GM23338 (cell line): ENCODE results near the gene SPSB4. TPM values are rescaled to one million over a fixed set of nuclear protein-coding genes. Genes with fewer than 3 reads are reported as not detected.

ENCODE experiments used
- ATAC-seq: fragments of 200-7000 bp; cut with Tn5 transposase; 3 replicates; pipeline ENCODE4 v1.9.1; 2020
- DNase-seq: peaks from one replicate; pipeline ENCODE4 v3.0.0-alpha.2; 2015; ENCODE audit warnings: low spot score
- H2AFZ ChIP-seq: fragments of 200-600 bp; sonication (generic); 2 replicates; pipeline ENCODE4 v1.8.0; 2016; ENCODE audit warnings: antibody characterized with exemption, mild to moderate bottlenecking, moderate library complexity
- H3F3A ChIP-seq: fragments of 200-600 bp; sonication (generic); replicated peaks from 2 replicates; pipeline ENCODE4 v1.8.0; 2017; ENCODE audit warnings: antibody characterized with exemption, mixed run types, low read depth
- H3K27ac ChIP-seq: fragments of 200-600 bp; sonication (generic); 2 replicates; pipeline ENCODE4 v1.6.1; 2016; ENCODE audit warnings: low read depth
- H3K27me3 ChIP-seq: fragments of 200-600 bp; sonication (generic); 2 replicates; pipeline ENCODE4 v1.8.0; 2016; ENCODE audit warnings: mild to moderate bottlenecking, mixed run types, moderate library complexity; ENCODE audit not compliant: insufficient read depth
- H3K36me3 ChIP-seq: fragments of 200-600 bp; sonication (generic); 2 replicates; pipeline ENCODE4 v1.8.0; 2016; ENCODE audit warnings: mild to moderate bottlenecking; ENCODE audit not compliant: insufficient read depth
- H3K4me1 ChIP-seq: fragments of 200-600 bp; sonication (generic); 2 replicates; pipeline ENCODE4 v1.8.0; 2016; ENCODE audit warnings: mild to moderate bottlenecking, moderate library complexity; ENCODE audit not compliant: insufficient read depth
- H3K4me2 ChIP-seq: fragments of 200-600 bp; sonication (generic); 2 replicates; pipeline ENCODE4 v1.7.1; 2017; ENCODE audit warnings: mixed run types
- H3K4me3 ChIP-seq: fragments of 200-600 bp; sonication (generic); 2 replicates; pipeline ENCODE4 v1.6.1; 2016; ENCODE audit warnings: mixed run types
- H3K79me2 ChIP-seq: fragments of 200-600 bp; sonication (generic); replicated peaks from 2 replicates; pipeline ENCODE4 v1.8.0; 2017; ENCODE audit warnings: mild to moderate bottlenecking; ENCODE audit not compliant: insufficient read depth
- H3K9me2 ChIP-seq: fragments of 200-600 bp; sonication (generic); 2 replicates; pipeline ENCODE4 v1.8.0; 2017; ENCODE audit not compliant: insufficient read depth
- H4K20me1 ChIP-seq: fragments of 200-600 bp; sonication (generic); replicated peaks from 2 replicates; pipeline ENCODE4 v1.8.0; 2017; ENCODE audit warnings: mild to moderate bottlenecking; ENCODE audit not compliant: insufficient read depth
- H3K27ac Mint-ChIP-seq: 2 replicates; pipeline ENCODE4 v1.8.0; 2020; ENCODE audit warnings: inconsistent platforms, mild to moderate bottlenecking, moderate library complexity, mixed read lengths
- H3K27me3 Mint-ChIP-seq: 3 replicates; pipeline ENCODE4 v1.8.0; 2022; ENCODE audit warnings: low read depth, mild to moderate bottlenecking, moderate library complexity, mixed read lengths, inconsistent platforms; ENCODE audit not compliant: insufficient read depth, poor library complexity
- H3K36me3 Mint-ChIP-seq: 3 replicates; pipeline ENCODE4 v1.8.0; 2021; ENCODE audit warnings: low read depth, mild to moderate bottlenecking, inconsistent platforms, moderate library complexity, mixed read lengths
- H3K4me1 Mint-ChIP-seq: 3 replicates; pipeline ENCODE4 v1.8.0; 2020; ENCODE audit warnings: mild to moderate bottlenecking, inconsistent platforms, mixed read lengths
- H3K4me3 Mint-ChIP-seq: 3 replicates; pipeline ENCODE4 v1.8.0; 2021; ENCODE audit warnings: moderate library complexity, mild to moderate bottlenecking, inconsistent platforms, mixed read lengths
- H3K9me3 Mint-ChIP-seq: 3 replicates; pipeline ENCODE4 v1.8.0; 2020; ENCODE audit warnings: moderate library complexity, mild to moderate bottlenecking, inconsistent platforms, mixed read lengths
- CREB1 ChIP-seq: fragments of 250-450 bp; sonication (Bioruptor Pico); IDR thresholded peaks from 2 replicates; pipeline ENCODE4 v1.5.0; 2020; ENCODE audit warnings: low read depth, mild to moderate bottlenecking, moderate library complexity
- CTCF ChIP-seq, 2 experiments: fragments of 200-600 bp in 1 of 2; sonication (generic) in 1 of 2; conservative IDR thresholded peaks; 2 replicates each; pipeline versions ENCODE4 v1.5.1 to v1.6.1; 2016 to 2017; ENCODE audit warnings: antibody characterized with exemption in 2 of 2, low read depth in 2 of 2, mild to moderate bottlenecking in 2 of 2, moderate library complexity in 1 of 2
- ETS1 ChIP-seq: IDR thresholded peaks from 2 replicates; pipeline ENCODE4 v1.6.1; 2016; ENCODE audit warnings: antibody characterized with exemption
- EZH2 ChIP-seq: fragments of 200-600 bp; sonication (generic); IDR thresholded peaks from one replicate; pipeline ENCODE4 v1.8.0; 2017; ENCODE audit warnings: antibody characterized with exemption, mild to moderate bottlenecking, low read depth; ENCODE audit not compliant: unreplicated experiment
- EZH2phosphoT487 ChIP-seq: fragments of 200-600 bp; sonication (generic); IDR thresholded peaks from one replicate; pipeline ENCODE4 v1.8.1; 2018; ENCODE audit warnings: antibody characterized with exemption; ENCODE audit not compliant: unreplicated experiment
- NANOG ChIP-seq: IDR thresholded peaks from 2 replicates; pipeline ENCODE4 v1.6.1; 2016; ENCODE audit warnings: antibody characterized with exemption, borderline replicate concordance
- POLR2AphosphoS5 ChIP-seq: IDR thresholded peaks from 2 replicates; pipeline ENCODE4 v1.6.1; 2016; ENCODE audit warnings: antibody characterized with exemption, low read depth
- REST ChIP-seq: IDR thresholded peaks from one replicate; pipeline ENCODE4 v1.6.1; 2018; ENCODE audit warnings: antibody characterized with exemption; ENCODE audit not compliant: unreplicated experiment
- STAT1 ChIP-seq: IDR thresholded peaks from one replicate; pipeline ENCODE4 v1.6.1; 2016; ENCODE audit warnings: antibody characterized with exemption; ENCODE audit not compliant: unreplicated experiment
- ZNF114 ChIP-seq: fragments of 250-450 bp; sonication (Bioruptor Pico); IDR thresholded peaks from 2 replicates; pipeline ENCODE4 v1.5.0; 2020; ENCODE audit warnings: mild to moderate bottlenecking, moderate library complexity
- ZNF331 ChIP-seq: fragments of 250-450 bp; sonication (Bioruptor Pico); IDR thresholded peaks from 2 replicates; pipeline ENCODE4 v1.5.0; 2020; ENCODE audit warnings: low read depth, mild to moderate bottlenecking, moderate library complexity
- ZNF462 ChIP-seq: fragments of 250-450 bp; sonication (Bioruptor Pico); IDR thresholded peaks from 2 replicates; pipeline ENCODE4 v1.5.0; 2020; ENCODE audit warnings: mild to moderate bottlenecking, moderate library complexity
- polyA plus RNA-seq: library from polyadenylated mRNA; unstranded; fragments of >200 nt; fragmentation: Nextera tagmentation; extraction: Ambion mirVana; gene quantifications from 2 replicates; pipeline ENCODE4 v1.2.1, GENCODE V29; 2016
- total RNA-seq: library from RNA; depleted of rRNA; stranded (reverse); fragments of >200 nt; shearing (Covaris generic); gene quantifications from 2 replicates; pipeline ENCODE4 v1.2.3, GENCODE V29; 2014

SPSB4 gene
- total and polyA plus RNA-seq, 2 experiments from 2014 or later, result 6.7 to 25.9 TPM

GRCh38 chr3:141063831-141064230 is 12.7 kb downstream of the SPSB4 start (continued):
- no peak for TF ChIP-seq EZH2
- no peak for TF ChIP-seq CREB1
- TF ChIP-seq STAT1, result no peak
- no peak for TF ChIP-seq EZH2phosphoT487
- no peak for TF ChIP-seq ZNF114 (CRISPR knock-in tag)
- TF ChIP-seq ZNF331, result no peak

GRCh38 chr3:141064255-141064926 is 13.2 kb downstream of the SPSB4 start:
- Mint-ChIP-seq H3K36me3 (peaks cover 13% of the 10 kb centered on the region), H3K4me3 (no peak overlapping the region), H3K27me3 (peaks cover 10% of the 10 kb centered on the region), H3K9me3 (peaks cover 1% of the 10 kb centered on the region; the same call in 1 of the 3 replicates), H3K4me1 (peaks cover 28% of the 10 kb centered on the region), H3K27ac (no peak overlapping the region; the same call in 1 of the 2 replicates)
- Histone ChIP-seq H3K27ac (no peak overlapping the region), H3K79me2 (peaks cover 14% of the 10 kb centered on the region), H3K4me3 (no peak overlapping the region), H3K9me2 (no peaks in the 10 kb centered on the region), H3F3A (no peaks in the 10 kb centered on the region), H3K36me3 (no peaks in the 10 kb centered on the region), H3K4me1 (peaks cover 3% of the 10 kb centered on the region), H3K4me2 (no peak overlapping the region), H2AFZ (no peak overlapping the region), H4K20me1 (no peaks in the 10 kb centered on the region; the same call in 1 of the 2 replicates), H3K27me3 (no peaks in the 10 kb centered on the region)
- DNase-seq (no peak), ATAC-seq (no peak)
- TF ChIP-seq CTCF (conservative IDR thresholded peaks at IDR 0.05; ENCODE audit: low read depth in 2 of 2) (no peak), ZNF114 (CRISPR knock-in tag) (no peak), POLR2AphosphoS5 (no peak), REST (no peak), EZH2 (no peak), NANOG (no peak), ZNF462 (CRISPR knock-in tag) (no peak), ZNF331 (no peak), ETS1 (no peak), STAT1 (no peak), CREB1 (no peak)
